ENCODE measurements around the gene ATG7. TPM values are rescaled to one million over a fixed set of nuclear protein-coding genes. Genes with fewer than 3 reads are reported as not detected.

Gene ATG7
- total and polyA plus RNA-seq, 4 experiments from 2014 or later, result 16.9 to 32.8 (median 27.8) TPM

- peaks cover 66% of the 10 kb centered on the region in 2 donors for H3K36me3 Mint-ChIP-seq
- intact Hi-C loops (cut with micrococcal nuclease), result no loop called here
- no peaks in the 10 kb centered on the region for H3K9me3 ChIP-seq (ENCODE audit: control insufficient read depth in 1 of 2, low read length in 2 of 2)
- peaks cover 0 to 2% (median 0%) of the 10 kb centered on the region in 8 donors for H3K9me3 Mint-ChIP-seq
- no peak overlapping the region for H3K4me3 Mint-ChIP-seq
- H3K27ac ChIP-seq (ENCODE audit: low read depth, low read length), result no peak overlapping the region
- H3K4me1 ChIP-seq (ENCODE audit: insufficient read depth, low read length), result no peaks in the 10 kb centered on the region
- DNase-seq, result no peak
- H3K4me3 ChIP-seq (ENCODE audit: low read length in 2 of 2), result no peak overlapping the region
- H3K36me3 ChIP-seq (ENCODE audit: insufficient read depth, low read length), result peaks cover 3% of the 10 kb centered on the region
- CTCF ChIA-PET (ENCODE audit: partially characterized antibody), result interaction anchor here (0.9 to 1.3 kb wide), 2 partner anchors 114 to 301 kb away, joined by 3 to 4 read pairs; no protein-coding TSS in a partner anchor
- no peaks in the 10 kb centered on the region for H3K4me1 Mint-ChIP-seq
- H3K27me3 ChIP-seq (ENCODE audit: insufficient read depth, low read length), result no peaks in the 10 kb centered on the region
- no peak overlapping the region for H3K27ac Mint-ChIP-seq
- H3K27me3 Mint-ChIP-seq, result no peaks in the 10 kb centered on the region
- POLR2A ChIA-PET (ENCODE audit: partially characterized antibody), result no interaction called here
Observed at GRCh38 chr3:11350374-11350773, 78.2 kb downstream of the ATG7 start.

GRCh38 chr3:11351451-11351850 is 79.3 kb downstream of the ATG7 start:
- peaks cover 3% of the 10 kb centered on the region for H3K36me3 ChIP-seq (ENCODE audit: insufficient read depth, low read length)

GRCh38 chr3:11356269-11356668 is 84.1 kb downstream of the ATG7 start:
- CTCF ChIA-PET (ENCODE audit: partially characterized antibody), result no interaction called here
- no peaks in the 10 kb centered on the region for H3K27me3 ChIP-seq (ENCODE audit: insufficient read depth, low read length)
- Mint-ChIP-seq H3K27me3 (no peaks in the 10 kb centered on the region), H3K36me3 (peaks cover 44 to 54% of the 10 kb centered on the region in 2 donors), H3K9me3 (no peaks in the 10 kb centered on the region), H3K4me1 (no peaks in the 10 kb centered on the region), H3K27ac (no peak overlapping the region), H3K4me3 (no peak overlapping the region)
- H3K27ac ChIP-seq (ENCODE audit: low read depth, low read length), result no peak overlapping the region
- no peaks in the 10 kb centered on the region for H3K9me3 ChIP-seq (ENCODE audit: control insufficient read depth in 1 of 2, low read length in 2 of 2)
- intact Hi-C loops (cut with micrococcal nuclease), result no loop called here
- peaks cover 13% of the 10 kb centered on the region for H3K36me3 ChIP-seq (ENCODE audit: insufficient read depth, low read length)
- no peak for DNase-seq
- no peak overlapping the region for H3K4me3 ChIP-seq (ENCODE audit: low read length in 2 of 2)
- POLR2A ChIA-PET (ENCODE audit: partially characterized antibody), result no interaction called here
- H3K4me1 ChIP-seq (ENCODE audit: insufficient read depth, low read length), result no peaks in the 10 kb centered on the region

More at GRCh38 chr3:11351451-11351850, 79.3 kb downstream of the ATG7 start:
- peaks cover 61 to 64% of the 10 kb centered on the region in 2 donors for H3K36me3 Mint-ChIP-seq
- Histone ChIP-seq H3K27ac (ENCODE audit: low read depth, low read length) (no peak overlapping the region), H3K4me3 (ENCODE audit: low read length in 2 of 2) (no peak overlapping the region), H3K27me3 (ENCODE audit: insufficient read depth, low read length) (no peaks in the 10 kb centered on the region), H3K9me3 (ENCODE audit: control insufficient read depth in 1 of 2, low read length in 2 of 2) (no peaks in the 10 kb centered on the region), H3K4me1 (ENCODE audit: insufficient read depth, low read length) (no peaks in the 10 kb centered on the region)
- POLR2A ChIA-PET (ENCODE audit: partially characterized antibody), result no interaction called here
- H3K4me3 Mint-ChIP-seq, result peak overlapping the region in 1 of 8 donors; percentile 47
- no peaks in the 10 kb centered on the region for H3K4me1 Mint-ChIP-seq
- DNase-seq, result no peak
- H3K9me3 Mint-ChIP-seq, result peaks cover 0 to 2% (median 0%) of the 10 kb centered on the region in 8 donors
- CTCF ChIA-PET (ENCODE audit: partially characterized antibody), result interaction anchor here (1.3 kb wide), 1 partner anchor 115 kb away, joined by 4 read pairs; no protein-coding TSS in a partner anchor
- no peaks in the 10 kb centered on the region for H3K27me3 Mint-ChIP-seq
- peak overlapping the region in 1 of 7 donors; percentile 70 for H3K27ac Mint-ChIP-seq
- intact Hi-C loops (cut with micrococcal nuclease), result no loop called here

- H3K4me1 ChIP-seq (ENCODE audit: insufficient read depth, low read length), result no peaks in the 10 kb centered on the region
- Mint-ChIP-seq H3K4me3 (no peak overlapping the region), H3K36me3 (peaks cover 78 to 83% of the 10 kb centered on the region in 2 donors), H3K9me3 (no peaks in the 10 kb centered on the region), H3K27me3 (no peaks in the 10 kb centered on the region), H3K4me1 (no peaks in the 10 kb centered on the region), H3K27ac (peak overlapping the region in 1 of 7 donors; percentile 27)
- ChIA-PET POLR2A (ENCODE audit: partially characterized antibody) (no interaction called here), CTCF (ENCODE audit: partially characterized antibody) (no interaction called here)
- H3K27ac ChIP-seq (ENCODE audit: low read depth, low read length), result no peak overlapping the region
- no peak for DNase-seq
- H3K4me3 ChIP-seq (ENCODE audit: low read length in 2 of 2), result no peak overlapping the region
- peaks cover 35% of the 10 kb centered on the region for H3K36me3 ChIP-seq (ENCODE audit: insufficient read depth, low read length)
- no peaks in the 10 kb centered on the region for H3K9me3 ChIP-seq (ENCODE audit: control insufficient read depth in 1 of 2, low read length in 2 of 2)
- intact Hi-C loops (cut with micrococcal nuclease), result no loop called here
- H3K27me3 ChIP-seq (ENCODE audit: insufficient read depth, low read length), result no peaks in the 10 kb centered on the region
Observed at GRCh38 chr3:11362600-11362999, 90.4 kb downstream of the ATG7 start.

GRCh38 chr3:11363715-11364114 is 91.5 kb downstream of the ATG7 start:
- peak overlapping the region in 1 of 7 donors; percentile 78 for H3K27ac Mint-ChIP-seq
- intact Hi-C loops (cut with micrococcal nuclease), result no loop called here
- CTCF ChIA-PET (ENCODE audit: partially characterized antibody), result no interaction called here

GRCh38 chr3:11364181-11364580 is 92.0 kb downstream of the ATG7 start:
- ChIA-PET POLR2A (ENCODE audit: partially characterized antibody) (no interaction called here), CTCF (ENCODE audit: partially characterized antibody) (no interaction called here)
- Mint-ChIP-seq H3K4me1 (no peaks in the 10 kb centered on the region), H3K4me3 (no peak overlapping the region), H3K36me3 (peaks cover 71 to 79% of the 10 kb centered on the region in 2 donors), H3K27me3 (no peaks in the 10 kb centered on the region), H3K9me3 (no peaks in the 10 kb centered on the region), H3K27ac (peak overlapping the region in 1 of 7 donors; percentile 78)
- Histone ChIP-seq H3K4me3 (ENCODE audit: low read length in 2 of 2) (no peak overlapping the region), H3K9me3 (ENCODE audit: control insufficient read depth in 1 of 2, low read length in 2 of 2) (no peaks in the 10 kb centered on the region), H3K27me3 (ENCODE audit: insufficient read depth, low read length) (no peaks in the 10 kb centered on the region), H3K4me1 (ENCODE audit: insufficient read depth, low read length) (no peaks in the 10 kb centered on the region), H3K27ac (ENCODE audit: low read depth, low read length) (no peak overlapping the region), H3K36me3 (ENCODE audit: insufficient read depth, low read length) (peaks cover 29% of the 10 kb centered on the region)
- DNase-seq, result no peak
- intact Hi-C loops (cut with micrococcal nuclease), result no loop called here

More at GRCh38 chr3:11363715-11364114, 91.5 kb downstream of the ATG7 start:
- Histone ChIP-seq H3K4me3 (ENCODE audit: low read length in 2 of 2) (no peak overlapping the region), H3K9me3 (ENCODE audit: control insufficient read depth in 1 of 2, low read length in 2 of 2) (no peaks in the 10 kb centered on the region), H3K27ac (ENCODE audit: low read depth, low read length) (no peak overlapping the region), H3K27me3 (ENCODE audit: insufficient read depth, low read length) (no peaks in the 10 kb centered on the region), H3K4me1 (ENCODE audit: insufficient read depth, low read length) (no peaks in the 10 kb centered on the region), H3K36me3 (ENCODE audit: insufficient read depth, low read length) (peaks cover 29% of the 10 kb centered on the region)
- Mint-ChIP-seq H3K4me1 (no peaks in the 10 kb centered on the region), H3K9me3 (no peaks in the 10 kb centered on the region), H3K36me3 (peaks cover 73 to 79% of the 10 kb centered on the region in 2 donors), H3K4me3 (no peak overlapping the region), H3K27me3 (no peaks in the 10 kb centered on the region)
- DNase-seq, result no peak
- POLR2A ChIA-PET (ENCODE audit: partially characterized antibody), result no interaction called here

GRCh38 chr3:11367143-11367693 is 95.0 kb downstream of the ATG7 start:
- Mint-ChIP-seq H3K27me3 (no peaks in the 10 kb centered on the region), H3K9me3 (no peaks in the 10 kb centered on the region), H3K4me3 (no peak overlapping the region), H3K27ac (peak overlapping the region in 1 of 7 donors; percentile 23), H3K36me3 (peaks cover 66 to 73% of the 10 kb centered on the region in 2 donors), H3K4me1 (no peaks in the 10 kb centered on the region)
- Histone ChIP-seq H3K4me1 (ENCODE audit: insufficient read depth, low read length) (no peaks in the 10 kb centered on the region), H3K4me3 (ENCODE audit: low read length in 2 of 2) (no peak overlapping the region), H3K36me3 (ENCODE audit: insufficient read depth, low read length) (peaks cover 17% of the 10 kb centered on the region), H3K27me3 (ENCODE audit: insufficient read depth, low read length) (no peaks in the 10 kb centered on the region), H3K9me3 (ENCODE audit: control insufficient read depth in 1 of 2, low read length in 2 of 2) (no peaks in the 10 kb centered on the region), H3K27ac (ENCODE audit: low read depth, low read length) (no peak overlapping the region)
- POLR2A ChIA-PET (ENCODE audit: partially characterized antibody), result no interaction called here
- intact Hi-C loops (cut with micrococcal nuclease), result no loop called here
- no peak for DNase-seq
- CTCF ChIA-PET (ENCODE audit: partially characterized antibody), result no interaction called here
